ENCODE results near the gene CDCP1. TPM values are rescaled to one million over a fixed set of nuclear protein-coding genes. Genes with fewer than 3 reads are reported as not detected.

Gene CDCP1
- total RNA-seq, 2 donors from 2014 or later, result 8.9 to 13.1 TPM

GRCh38 chr3:45033791-45034190 lies 112.4 kb downstream of the CDCP1 start:
- H3K4me3 ChIP-seq (ENCODE audit: low read length), result no peak overlapping the region
- no peak overlapping the region for H3K9ac ChIP-seq (ENCODE audit: extremely low read depth, low read length, poor library complexity, severe bottlenecking)
- H3K9me3 Mint-ChIP-seq, result no peaks in the 10 kb centered on the region
- peaks cover 58% of the 10 kb centered on the region for H3K27me3 ChIP-seq (ENCODE audit: control insufficient read depth, insufficient read depth, low read length, poor library complexity, severe bottlenecking)
- peaks cover 77% of the 10 kb centered on the region for H3K27me3 Mint-ChIP-seq (ENCODE audit: insufficient read depth)
- H3K36me3 Mint-ChIP-seq (ENCODE audit: low read depth), result no peaks in the 10 kb centered on the region
- peaks cover 6% of the 10 kb centered on the region for H3K4me1 Mint-ChIP-seq
- no peak for DNase-seq
- H3K4me3 Mint-ChIP-seq, result no peak overlapping the region
- H3K27ac ChIP-seq (ENCODE audit: low read depth, low read length), result no peak overlapping the region
- no peak overlapping the region for H3K27ac Mint-ChIP-seq
- H3K4me1 ChIP-seq (ENCODE audit: control insufficient read depth, insufficient read depth, low read length), result no peaks in the 10 kb centered on the region
- H3K36me3 ChIP-seq (ENCODE audit: control insufficient read depth, insufficient read depth, low read length), result no peaks in the 10 kb centered on the region
- WGBS, 2 experiments (ENCODE audit: insufficient coverage in 1 of 2, insufficient read length in 1 of 2), result 95 to 100% methylated on average over 3 to 6 of the region's 6 CpGs
- TF ChIP-seq CTCF (conservative IDR thresholded peaks at IDR 0.05), result no peak
- H3K9me3 ChIP-seq (ENCODE audit: control insufficient read depth, low read length), result no peaks in the 10 kb centered on the region

Other genes starting within 250 kb of the CDCP1 start
- gene ZDHHC3, start 170.2 kb downstream of the CDCP1 start, total RNA-seq, result 10 to 100 TPM; 63.7 to 69.7 TPM
- gene EXOSC7, start 170.1 kb downstream of the CDCP1 start, total RNA-seq, result 10 to 100 TPM; 61.2 to 69.4 TPM
- not detected for gene CLEC3B, start 120.1 kb downstream of the CDCP1 start, total RNA-seq
- 1 to 10 TPM in 1 of 2 donors, under 1 TPM in 1; 0.31 to 5.5 TPM for gene TMEM158, start 79.9 kb upstream of the CDCP1 start, total RNA-seq
- gene LARS2, start 242.2 kb upstream of the CDCP1 start, total RNA-seq, result 10 to 100 TPM; 40.4 to 45.6 TPM

All from endodermal cell (in vitro differentiated cells).